HG03159 (cell line): Measurements from ENCODE around the gene ERI3.

Experiments
- ATAC-seq: cut with Tn5 transposase; IDR thresholded peaks from one replicate; pipeline ENCODE4 v1.9.1; 2021; ENCODE audit warnings: mild to moderate bottlenecking, moderate library complexity; ENCODE audit not compliant: unreplicated experiment

The ERI3 gene, protein sequence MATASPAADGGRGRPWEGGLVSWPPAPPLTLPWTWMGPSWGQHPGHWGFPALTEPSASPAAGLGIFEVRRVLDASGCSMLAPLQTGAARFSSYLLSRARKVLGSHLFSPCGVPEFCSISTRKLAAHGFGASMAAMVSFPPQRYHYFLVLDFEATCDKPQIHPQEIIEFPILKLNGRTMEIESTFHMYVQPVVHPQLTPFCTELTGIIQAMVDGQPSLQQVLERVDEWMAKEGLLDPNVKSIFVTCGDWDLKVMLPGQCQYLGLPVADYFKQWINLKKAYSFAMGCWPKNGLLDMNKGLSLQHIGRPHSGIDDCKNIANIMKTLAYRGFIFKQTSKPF

DNA sequence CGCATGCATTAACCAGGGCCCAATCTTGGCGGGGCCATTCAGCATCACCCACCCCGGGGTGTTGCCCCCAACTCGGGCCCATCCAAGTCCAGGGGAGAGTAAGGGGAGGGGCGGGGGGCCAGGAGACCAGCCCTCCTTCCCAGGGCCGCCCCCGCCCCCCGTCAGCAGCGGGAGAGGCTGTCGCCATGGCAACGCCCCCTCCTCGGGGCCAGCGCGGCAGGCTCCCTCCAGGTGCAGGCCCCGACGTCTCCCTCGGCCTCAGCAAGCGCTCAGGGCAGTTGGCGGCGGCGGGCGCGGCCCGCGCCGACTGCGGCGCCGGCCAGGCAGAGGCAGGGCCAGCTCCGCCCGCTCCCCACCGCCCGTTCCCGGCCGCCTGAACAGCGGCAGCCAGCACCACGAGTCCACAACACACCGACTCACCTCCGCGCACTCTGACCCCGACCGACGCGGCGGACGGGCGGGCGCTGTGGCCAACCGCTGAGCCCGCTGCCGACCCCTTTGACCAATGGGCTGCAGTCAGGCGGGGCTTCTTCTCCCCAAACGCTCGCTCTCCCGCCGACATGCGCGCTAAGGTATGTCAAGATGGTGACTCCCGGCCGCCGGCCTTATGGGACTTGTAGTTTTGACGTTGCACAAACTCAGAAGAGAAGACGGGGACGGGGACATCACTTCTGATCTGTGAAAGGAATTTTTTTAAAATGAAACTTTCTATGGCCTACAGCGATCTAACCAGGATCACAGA, at the start of gene ERI3:
ERI3 (minus strand) TSS at position 418 of the 742 bp plus-strand sequence; CDS start at position 187, 231 bp downstream.
- ATAC-seq, result peak; percentile 99

DNA sequence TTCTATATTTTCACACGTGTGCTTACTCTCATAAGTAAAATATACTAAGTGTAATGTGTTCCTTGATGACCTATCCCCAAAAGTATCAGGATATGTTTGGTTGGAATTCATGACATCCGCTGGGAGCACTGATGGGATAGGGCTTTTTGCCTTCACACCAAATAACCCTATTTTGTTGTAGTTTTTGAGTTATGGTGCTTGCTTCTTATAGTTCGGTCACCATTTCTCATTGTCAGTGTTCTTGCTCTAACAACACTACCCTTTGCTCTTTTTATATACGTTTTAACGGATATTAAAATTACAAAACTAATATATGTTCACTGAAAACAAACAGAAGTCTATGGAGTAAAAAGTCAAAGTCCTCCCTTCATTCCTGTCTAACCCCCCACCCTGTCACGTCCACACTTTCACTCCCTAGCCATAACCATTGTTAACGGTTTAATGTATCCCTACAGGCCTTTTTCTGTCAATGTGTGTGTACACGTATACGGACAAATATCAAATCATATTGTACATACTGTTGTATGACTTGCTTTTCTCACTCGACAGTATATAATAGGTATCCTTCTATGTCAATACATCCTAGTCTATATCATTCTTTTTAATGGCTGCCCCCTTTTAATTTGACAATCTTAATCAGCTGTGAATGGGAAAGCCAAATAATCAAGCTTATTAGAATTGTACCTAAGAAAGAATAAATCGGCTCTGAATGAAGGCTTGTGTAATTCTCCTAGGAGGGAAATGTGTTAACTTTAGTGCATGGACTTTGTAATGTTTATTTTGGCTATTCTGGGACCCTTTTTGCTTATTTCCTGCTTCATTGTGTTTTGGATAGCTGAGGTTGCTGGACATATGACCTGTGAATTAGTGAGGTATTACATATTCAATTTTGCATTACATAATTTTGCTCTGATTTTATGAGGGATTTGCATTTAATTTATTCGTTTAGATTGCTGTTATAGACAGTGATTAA, 46.5 kb upstream of the ERI3 start:
- no peak for ATAC-seq

DNA sequence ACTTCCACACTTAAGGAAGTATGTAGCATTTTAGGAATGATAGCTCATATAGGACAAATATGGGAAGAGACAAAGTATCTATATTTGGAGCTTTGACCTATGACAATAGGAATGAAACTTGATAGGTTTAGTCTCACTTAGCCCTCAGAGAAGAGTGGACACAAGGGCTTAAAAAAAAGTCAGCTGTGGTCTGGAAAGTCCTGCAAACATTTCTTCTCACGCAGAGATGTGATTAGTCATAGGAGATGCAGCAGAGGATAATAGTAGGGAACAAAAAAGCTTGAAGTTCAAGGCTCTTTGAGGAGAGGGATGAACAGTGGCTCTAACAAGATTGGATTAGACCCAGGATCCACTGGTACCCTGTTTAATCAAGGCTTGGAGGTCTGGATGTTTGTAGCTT, 35.2 kb upstream of the ERI3 start:
- no peak for ATAC-seq

DNA sequence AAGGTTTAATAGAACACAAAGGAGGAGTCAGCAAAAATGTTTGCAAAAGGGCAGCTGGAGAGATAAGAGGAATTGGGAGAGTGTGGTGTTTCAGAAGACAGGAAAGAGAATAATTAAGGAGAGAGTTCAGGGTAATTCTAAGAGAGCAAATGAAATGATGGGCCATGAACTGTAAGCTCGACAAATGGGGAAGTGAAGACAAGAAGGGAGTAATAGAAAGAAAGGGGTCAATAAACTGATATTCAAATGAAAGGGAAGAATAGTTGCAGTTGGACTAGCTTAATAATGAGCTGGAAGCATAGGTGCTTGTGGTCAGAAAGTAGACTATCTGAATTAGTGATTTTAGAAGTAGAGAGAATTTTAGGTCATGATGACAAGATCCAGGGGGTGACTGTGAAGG, 34.4 kb upstream of the ERI3 start:
- no peak for ATAC-seq

DNA sequence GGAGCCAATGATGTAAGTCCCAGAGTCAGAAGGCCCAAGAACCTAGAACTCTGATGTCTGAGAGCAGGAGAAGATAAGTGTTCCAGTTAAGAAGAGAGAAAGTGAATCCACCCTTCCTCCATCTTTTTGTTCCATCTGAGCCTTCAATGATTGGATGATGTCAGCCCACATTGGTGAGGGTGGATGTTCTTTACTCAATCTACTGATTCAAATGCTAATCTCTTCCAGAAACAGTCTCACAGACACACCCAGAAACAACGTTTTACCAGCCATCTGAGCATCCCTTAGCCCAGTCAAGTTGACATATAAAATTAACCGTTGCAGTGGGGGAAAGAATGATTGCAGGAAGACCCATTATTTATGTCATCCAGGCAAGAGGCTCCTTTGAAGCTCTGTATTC, 33.5 kb upstream of the ERI3 start:
- no peak for ATAC-seq

DNA sequence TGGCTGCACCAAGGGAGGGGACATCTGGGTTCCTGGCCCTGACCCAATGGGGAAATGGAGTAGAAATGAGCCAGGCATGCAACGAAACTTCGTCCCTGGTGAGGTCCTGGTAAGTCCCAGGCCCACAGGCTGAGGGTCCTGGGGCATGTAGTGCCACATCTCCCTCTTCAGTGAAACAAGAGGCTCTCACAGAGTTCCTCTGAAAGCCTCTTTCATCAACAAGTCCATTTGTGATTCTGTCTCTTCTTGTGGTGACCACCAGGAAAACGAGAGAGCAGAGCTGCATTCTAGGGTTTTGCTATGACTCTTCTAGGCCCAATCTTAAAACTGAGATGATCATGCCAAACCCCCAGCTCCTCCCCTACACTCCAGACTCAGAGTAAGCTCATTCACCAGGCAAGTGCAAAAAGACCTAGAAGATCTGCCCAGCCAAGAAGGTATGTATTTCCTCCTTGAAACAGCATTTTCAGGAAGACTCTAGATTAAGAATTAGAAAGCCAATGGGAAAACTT, 25.7 kb upstream of the ERI3 start:
- no peak for ATAC-seq

DNA sequence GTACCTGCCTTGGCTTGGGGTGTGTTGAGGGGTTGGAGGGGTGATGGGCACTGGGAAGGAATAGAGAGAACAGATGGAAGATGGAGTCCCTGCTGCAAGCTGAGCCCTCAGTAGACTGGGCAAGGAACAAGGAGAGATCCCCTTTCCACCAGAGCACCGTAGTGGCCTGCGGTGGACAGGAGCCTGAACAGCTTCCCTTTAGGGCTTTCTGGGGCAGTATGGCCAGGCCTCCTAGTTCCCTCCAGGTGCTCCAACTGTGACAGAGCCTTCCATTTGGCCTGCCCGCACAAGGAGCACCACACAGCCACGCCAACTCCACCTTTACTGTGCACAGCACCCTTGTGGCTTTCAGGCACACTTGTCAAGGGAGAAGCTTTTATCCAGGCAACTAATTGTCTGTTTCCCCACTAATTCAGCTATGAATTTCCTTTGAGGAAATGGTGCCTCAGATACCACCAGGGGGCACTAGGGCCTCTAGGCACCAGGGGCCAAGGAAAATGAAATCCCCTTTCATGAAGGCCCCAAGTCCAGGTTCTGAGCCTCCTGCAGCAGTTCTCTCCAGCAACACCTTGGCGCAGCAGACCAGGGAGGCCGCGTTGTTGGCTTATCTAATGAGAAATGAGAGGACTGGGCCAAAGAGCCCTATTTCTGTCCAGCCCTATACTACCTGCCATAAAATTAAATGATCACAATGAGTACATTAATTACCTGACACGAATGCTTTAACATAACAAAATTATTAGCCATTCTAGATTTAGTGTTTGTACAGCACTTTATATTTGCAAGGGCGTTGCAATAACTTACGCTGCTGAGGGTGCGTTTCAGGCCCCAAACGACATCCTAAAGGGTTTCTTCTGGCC, 23.1 kb upstream of the ERI3 start:
- ATAC-seq, result no peak

DNA sequence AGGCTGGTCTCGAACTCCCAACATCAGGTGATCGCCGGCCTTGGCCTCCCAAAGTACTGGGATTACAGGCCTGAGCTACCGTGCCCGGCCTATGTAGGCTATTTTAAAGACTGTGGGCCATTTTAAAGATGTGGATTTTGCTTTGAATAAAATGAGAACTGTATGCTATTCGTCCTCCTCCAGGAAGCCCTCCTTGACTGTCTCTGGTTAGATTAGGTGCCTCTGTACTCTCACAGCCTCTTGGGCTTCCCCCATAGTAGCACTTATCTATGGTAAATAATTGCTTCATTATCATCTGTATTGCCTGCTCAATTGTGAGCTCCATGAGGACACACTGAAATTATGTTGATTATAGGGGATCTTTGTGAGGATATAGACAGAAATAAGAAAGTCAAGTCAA, 20.5 kb upstream of the ERI3 start:
- ATAC-seq, result no peak

DNA sequence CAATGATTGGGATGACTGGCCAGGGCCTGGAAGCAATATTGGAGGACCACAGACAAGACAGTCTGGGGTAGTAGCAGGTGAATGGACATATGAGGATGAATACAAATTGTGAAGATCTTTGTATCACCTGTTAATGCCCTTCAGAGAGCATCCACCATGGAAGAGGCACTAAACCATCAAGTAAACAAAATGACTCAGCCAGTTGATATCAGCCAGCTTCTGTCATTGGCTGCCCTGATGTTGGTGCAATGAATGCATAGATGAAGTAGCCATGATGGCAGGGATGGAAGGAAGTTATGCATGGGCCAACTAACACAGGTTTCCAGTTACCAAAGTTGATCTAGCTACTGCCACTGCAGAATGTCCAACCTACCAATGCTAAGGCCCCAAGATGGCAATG, 16.1 kb upstream of the ERI3 start:
- ATAC-seq, result no peak

DNA sequence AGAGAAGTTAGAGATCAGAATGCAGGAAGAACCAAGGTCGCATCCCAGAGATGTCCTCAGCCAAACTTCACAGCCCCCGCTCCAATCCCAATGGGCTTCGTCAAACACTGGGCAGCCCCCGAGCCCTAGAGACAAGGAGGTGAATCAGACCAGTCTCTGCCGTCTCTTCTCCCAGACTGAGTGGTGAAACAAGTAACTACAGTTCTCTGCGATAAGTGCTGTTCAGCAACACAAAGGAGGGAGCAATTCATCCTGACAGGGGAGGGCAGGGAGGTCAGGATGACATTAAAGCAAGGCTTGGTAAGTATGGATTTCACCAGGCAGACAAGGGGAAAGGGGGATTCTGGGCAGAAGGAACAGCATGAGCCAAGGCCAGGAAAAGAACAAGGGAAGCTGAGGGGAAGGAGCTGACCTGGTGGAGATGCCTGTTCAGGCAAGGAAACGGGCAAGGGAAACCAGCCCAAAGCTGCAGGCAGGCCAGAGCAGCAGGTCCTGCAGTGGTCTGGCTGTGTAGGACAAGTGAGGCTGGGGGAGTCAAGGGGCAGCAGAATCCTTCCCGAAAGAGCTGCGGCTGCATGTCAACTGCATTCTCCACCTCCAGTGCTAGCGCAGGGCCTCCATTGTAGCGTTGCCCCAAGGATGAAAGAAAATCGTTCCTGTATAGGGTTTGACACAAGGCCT, 13.6 kb upstream of the ERI3 start:
- no peak for ATAC-seq

DNA sequence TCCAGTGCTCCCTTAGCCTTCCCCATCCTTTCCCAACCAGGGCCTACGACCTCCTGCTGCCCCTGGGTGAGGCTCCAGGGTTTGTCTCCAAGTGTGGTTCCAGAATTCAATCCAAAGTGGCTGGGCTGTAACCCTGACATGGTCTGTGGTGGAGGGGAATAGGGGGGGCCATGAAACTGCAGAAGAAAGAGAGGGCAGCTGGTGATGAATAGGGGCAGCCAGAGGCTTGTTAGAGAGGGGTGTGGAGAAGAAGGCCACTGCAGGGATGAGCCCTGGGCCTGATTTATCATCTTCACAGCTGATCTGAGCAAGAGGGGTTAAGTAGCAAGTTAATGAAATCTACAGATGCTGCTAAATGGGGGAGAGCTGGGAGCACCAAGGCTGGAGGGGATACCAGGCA, 12.9 kb upstream of the ERI3 start:
- ATAC-seq, result no peak

DNA sequence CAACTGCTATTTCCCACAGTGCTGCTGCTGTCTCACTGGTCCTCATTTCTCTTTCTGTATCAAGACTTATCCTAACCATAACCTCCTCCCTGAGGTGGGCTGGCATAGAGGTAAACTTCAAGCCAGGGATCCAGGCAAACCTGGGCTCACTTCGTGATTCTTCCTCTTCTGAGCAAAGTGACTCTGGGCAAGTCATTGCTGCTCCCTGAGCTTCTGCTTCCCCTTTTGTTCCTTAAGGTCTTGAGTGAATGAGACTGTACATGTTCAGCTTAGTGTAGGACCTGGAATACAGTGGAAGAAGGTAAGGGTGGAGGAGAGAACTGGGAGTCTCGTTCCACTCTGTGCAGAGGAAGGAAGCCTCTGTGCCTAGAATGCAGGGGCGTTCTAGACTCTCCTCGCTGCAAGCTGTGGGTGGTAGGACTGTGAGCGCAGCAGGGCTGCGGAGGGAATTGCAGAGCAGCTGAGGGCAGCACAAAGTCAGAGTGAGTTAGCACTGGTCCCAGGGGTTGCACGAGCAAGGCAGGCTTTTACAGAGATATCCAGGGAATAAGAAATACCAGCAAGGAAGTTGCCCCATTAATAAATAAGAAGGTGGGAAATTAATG, 11.4 kb upstream of the ERI3 start:
- ATAC-seq, result no peak

DNA sequence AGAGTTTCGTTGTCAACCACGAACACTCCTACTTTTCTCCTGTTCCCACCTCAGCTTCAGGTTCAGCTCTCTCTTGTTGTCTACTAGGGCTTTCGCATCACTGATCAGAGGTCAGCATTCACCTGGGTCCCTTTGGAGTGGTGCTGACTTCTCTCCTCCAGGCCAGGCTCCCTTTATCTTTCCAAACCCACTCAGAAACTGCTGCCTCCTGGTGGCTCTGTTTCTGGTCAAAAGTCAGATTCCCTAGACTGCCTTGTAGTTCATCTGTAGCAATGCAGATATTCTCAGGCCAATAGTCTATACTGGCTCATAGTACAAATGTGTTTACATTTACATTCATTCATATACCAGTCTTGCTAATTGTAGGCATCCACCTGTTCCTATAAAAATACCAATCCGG, 6.4 kb upstream of the ERI3 start:
- no peak for ATAC-seq

DNA sequence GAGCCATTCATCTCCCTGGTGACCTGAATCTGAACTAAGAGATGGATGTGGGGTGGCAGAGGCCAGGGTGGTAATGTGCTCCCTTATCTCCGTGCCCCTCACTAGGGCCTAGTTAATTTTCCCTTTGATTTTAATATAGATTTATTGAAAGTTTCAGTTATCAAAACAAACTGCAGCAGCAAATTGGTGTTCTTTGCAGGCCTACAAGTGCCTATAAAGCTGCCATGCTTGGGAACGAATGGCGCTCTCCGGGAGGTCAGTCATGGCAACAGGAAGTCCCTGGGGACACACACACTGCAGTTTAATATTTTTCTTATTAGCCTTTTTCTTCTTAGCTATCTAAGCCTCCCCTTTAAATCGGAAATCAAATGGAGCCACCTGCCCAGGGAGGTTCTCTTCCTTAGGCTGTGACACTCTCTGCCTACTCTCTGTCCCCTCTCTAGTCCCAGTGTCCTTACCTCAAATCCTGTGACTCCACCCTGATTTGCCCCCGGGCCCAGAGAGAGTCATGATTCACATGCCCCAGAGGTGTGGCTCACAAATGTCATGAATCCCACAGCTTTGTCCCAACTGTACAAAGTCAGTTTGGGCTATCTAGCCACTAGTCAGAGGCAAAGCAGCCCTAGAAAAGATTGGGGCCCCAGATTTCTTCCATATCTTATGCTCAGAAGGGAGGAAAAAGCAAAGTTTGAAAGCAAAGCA, 4.3 kb upstream of the ERI3 start:
- ATAC-seq, result no peak

DNA sequence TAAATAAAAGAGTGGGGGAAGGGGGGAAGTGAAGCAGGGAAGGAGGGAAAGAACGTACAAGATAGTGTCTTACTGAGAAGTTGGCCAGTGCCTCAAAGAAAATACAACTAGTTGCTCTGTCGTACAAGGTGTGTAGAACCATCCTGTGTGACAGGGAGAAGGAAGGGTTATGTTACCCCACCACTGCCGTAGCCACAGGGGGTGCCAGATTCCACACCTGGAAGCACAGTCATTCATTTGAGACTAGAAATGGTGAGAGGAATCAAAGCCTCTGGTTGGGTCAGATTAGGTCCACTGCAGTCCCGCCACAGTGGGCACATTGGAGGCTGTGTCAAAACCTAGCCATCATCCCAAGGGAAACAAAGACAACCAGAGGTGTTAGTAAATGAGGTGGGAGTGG, 2.7 kb upstream of the ERI3 start:
- no peak for ATAC-seq

DNA sequence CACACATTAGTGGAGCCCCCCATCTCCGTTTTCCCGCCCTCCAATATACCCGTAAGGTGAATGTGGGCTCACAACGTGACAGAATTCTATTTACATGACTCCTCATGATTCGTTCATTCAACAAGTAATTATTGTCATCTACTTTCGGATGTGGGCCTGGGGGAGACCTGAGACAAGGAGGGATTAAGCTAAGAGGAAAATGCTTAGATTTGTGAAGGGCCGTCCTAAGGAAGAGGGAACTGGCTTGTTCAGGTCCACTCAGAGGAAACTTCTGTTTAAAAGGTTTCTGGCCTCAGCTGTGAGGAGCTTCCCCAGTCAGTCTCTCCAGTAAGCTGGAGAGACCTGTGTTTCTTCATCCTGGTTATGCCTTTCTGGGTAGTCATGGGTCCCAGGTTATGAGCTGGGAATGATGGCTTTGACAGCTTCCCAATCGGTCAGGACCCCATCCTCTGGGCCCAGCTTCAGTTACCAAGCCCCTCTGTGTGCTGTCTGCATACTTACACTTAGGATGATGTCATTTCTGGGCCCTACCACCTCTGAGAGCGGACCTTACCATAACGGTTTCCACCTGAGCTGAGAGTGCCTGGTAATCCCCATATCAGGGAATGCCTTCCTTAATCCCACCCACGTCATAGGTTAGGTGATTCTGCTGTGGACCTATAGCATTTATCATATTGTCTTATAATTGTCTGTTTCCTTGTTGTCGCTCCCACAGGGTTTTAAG, 687 bp upstream of the ERI3 start:
- no peak for ATAC-seq

DNA sequence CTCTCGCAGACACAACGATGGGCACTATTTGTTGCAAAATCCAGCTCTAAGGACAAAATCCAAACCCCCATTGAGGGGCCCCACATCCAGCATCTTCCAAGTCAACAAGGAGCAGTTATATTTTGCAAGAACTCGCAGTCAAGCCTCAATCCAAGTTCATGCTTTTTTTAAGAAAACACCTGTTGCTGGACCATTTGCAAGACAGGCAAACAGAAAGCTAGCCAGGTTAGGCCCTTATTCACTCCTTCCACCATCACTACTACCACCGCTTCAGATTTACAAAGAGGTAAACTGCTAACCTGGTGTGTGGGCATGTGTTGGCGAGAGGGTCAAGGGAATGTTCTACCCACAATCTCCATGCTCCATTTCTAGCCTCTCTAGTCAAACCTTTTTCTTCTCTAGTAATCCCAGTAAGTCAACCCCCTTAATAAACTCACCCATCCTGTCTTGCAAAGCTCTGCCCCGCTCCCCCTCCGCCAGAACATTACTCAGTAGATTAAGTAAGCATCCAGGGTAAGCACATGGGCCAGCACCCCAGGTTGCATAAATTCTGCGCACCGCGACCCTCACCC, 703 bp downstream of the ERI3 start:
- ATAC-seq, result no peak

DNA sequence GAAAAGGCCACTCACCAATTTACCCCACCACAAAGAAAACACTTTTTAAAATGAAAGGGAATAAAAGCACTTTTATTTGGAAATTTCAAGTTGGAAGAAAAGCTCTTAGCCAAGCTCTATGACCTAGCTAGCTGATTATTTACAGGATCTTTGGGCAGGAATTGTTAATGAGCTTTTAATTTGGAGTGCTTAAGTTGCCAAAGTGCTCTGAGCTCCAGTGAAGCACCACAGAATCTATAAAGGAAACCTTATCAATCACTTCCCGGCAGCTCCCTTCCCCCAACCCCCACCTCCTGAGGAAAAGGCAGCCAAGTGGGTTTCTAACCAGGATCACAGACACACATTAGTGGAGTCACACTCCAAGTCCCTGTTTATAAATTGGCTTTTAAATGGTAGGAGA, 1.5 kb downstream of the ERI3 start:
- no peak for ATAC-seq
